ENCODE measurements around the gene P2RY12.
"Not testable (repeated sequence)": the region's sequence is repeated elsewhere in the genome, so short reads cannot be mapped to it uniquely, and the experiment has no call there.

Gene P2RY12

GRCh38 chr3:151392191-151392590 lies 7.6 kb upstream of the P2RY12 start:
- ATAC-seq, result not testable (repeated sequence)

GRCh38 chr3:151391720-151392119 lies 7.2 kb upstream of the P2RY12 start:
- no peak for ATAC-seq

GRCh38 chr3:151387842-151388241 lies 3.3 kb upstream of the P2RY12 start:
- no peak for ATAC-seq

- no peak for ATAC-seq
These were observed 2.9 kb upstream of the P2RY12 start for GRCh38 chr3:151387432-151387831.

GRCh38 chr3:151386056-151386455 lies 1.5 kb upstream of the P2RY12 start:
- ATAC-seq, result no peak

- no peak for ATAC-seq
These were observed 597 bp downstream of the P2RY12 start for GRCh38 chr3:151383956-151384355.

- no peak for ATAC-seq
These were observed 1.4 kb downstream of the P2RY12 start for GRCh38 chr3:151383111-151383510.

GRCh38 chr3:151382671-151383070 lies 1.9 kb downstream of the P2RY12 start:
- ATAC-seq, result no peak

- no peak for ATAC-seq
These were observed 5.3 kb downstream of the P2RY12 start for GRCh38 chr3:151379083-151379734.

- no peak for ATAC-seq
These were observed 6.7 kb downstream of the P2RY12 start for GRCh38 chr3:151377768-151378385.

GRCh38 chr3:151372063-151372820 lies 12.3 kb downstream of the P2RY12 start:
- no peak for ATAC-seq

GRCh38 chr3:151371526-151371925 lies 13.0 kb downstream of the P2RY12 start:
- ATAC-seq, result no peak

GRCh38 chr3:151367448-151367847 lies 17.1 kb downstream of the P2RY12 start:
- no peak for ATAC-seq

- no peak for ATAC-seq
These were observed 17.6 kb downstream of the P2RY12 start for GRCh38 chr3:151366993-151367392.

- no peak for ATAC-seq
These were observed 21.8 kb downstream of the P2RY12 start for GRCh38 chr3:151362751-151363174.

- no peak for ATAC-seq
These were observed 27.1 kb downstream of the P2RY12 start for GRCh38 chr3:151357463-151357850.

GRCh38 chr3:151356794-151357462 lies 27.6 kb downstream of the P2RY12 start:
- no peak for ATAC-seq

GRCh38 chr3:151351648-151352047 lies 32.9 kb downstream of the P2RY12 start:
- no peak for ATAC-seq

GRCh38 chr3:151351219-151351618 lies 33.3 kb downstream of the P2RY12 start:
- ATAC-seq, result no peak

- no peak for ATAC-seq
These were observed 33.9 kb downstream of the P2RY12 start for GRCh38 chr3:151350656-151351055.

GRCh38 chr3:151347432-151347831 lies 37.1 kb downstream of the P2RY12 start:
- ATAC-seq, result no peak

- ATAC-seq, result no peak
These were observed 38.3 kb downstream of the P2RY12 start for GRCh38 chr3:151346292-151346691.

GRCh38 chr3:151345859-151346258 lies 38.7 kb downstream of the P2RY12 start:
- ATAC-seq, result no peak
